GM12874 (cell line): ENCODE measurements around the gene S100A14.

ENCODE experiments used
- TF ChIP-seq, protein P1 (sequence below): IDR thresholded peaks from 2 replicates; pipeline ENCODE4 v1.5.1; 2011; ENCODE audit warnings: low read depth, mild to moderate bottlenecking, control low read depth, low read length, moderate library complexity; ENCODE audit not compliant: insufficient read depth

Gene S100A14

DNA sequence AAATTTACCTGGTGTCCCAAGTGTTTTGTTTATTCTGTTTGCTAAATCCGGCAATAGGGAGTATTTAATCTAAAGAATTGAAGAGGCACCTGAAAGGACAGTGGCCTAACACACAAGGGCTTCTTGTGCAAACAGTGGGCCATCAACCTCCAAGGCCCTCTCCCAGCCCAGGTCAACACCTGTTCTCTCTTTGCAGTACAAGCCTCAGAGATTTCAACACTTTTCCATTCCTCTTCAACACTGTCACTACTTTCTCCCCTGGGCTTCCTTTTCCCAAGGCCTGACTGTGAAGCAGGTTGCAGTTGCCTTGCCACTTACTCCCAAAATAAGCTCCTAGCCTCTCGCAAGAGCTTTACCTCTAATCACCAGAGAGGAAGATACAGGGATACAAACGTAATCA, 39.2 kb upstream of the S100A14 start:
- TF ChIP-seq, protein P1, sequence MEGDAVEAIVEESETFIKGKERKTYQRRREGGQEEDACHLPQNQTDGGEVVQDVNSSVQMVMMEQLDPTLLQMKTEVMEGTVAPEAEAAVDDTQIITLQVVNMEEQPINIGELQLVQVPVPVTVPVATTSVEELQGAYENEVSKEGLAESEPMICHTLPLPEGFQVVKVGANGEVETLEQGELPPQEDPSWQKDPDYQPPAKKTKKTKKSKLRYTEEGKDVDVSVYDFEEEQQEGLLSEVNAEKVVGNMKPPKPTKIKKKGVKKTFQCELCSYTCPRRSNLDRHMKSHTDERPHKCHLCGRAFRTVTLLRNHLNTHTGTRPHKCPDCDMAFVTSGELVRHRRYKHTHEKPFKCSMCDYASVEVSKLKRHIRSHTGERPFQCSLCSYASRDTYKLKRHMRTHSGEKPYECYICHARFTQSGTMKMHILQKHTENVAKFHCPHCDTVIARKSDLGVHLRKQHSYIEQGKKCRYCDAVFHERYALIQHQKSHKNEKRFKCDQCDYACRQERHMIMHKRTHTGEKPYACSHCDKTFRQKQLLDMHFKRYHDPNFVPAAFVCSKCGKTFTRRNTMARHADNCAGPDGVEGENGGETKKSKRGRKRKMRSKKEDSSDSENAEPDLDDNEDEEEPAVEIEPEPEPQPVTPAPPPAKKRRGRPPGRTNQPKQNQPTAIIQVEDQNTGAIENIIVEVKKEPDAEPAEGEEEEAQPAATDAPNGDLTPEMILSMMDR, result no peak

DNA sequence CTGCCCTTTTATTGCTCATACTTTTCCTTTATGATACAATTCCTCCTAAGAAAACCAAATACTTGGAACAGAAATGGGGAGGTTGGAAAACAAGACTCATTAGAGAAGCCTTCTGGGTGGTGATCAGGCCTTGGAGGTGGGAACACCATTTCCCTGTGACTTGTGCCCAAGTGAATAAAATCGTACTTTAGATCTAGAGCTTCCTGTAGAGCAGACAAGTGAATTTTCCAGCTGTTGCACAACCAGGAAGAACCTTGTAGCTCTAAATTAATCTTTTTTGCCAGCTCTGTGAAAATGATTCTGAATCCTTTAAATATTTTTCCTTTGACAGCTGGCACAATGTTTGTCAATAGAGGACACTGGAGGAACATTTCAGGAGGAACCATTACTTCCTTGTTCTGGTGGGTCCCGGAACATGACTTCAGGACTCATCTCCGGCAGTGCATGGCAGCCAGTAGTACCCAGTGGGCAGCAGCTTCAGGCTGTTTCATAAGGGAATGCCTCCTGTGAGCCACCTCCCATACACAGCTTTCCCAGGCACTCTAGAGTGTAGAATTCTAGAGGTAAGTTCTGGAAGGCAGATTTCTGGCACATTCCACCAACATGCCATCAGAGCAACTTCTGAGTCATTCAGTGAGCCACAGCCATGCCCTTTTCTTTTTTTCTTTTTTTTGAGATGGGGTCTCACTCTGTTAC, 36.8 kb upstream of the S100A14 start:
- TF ChIP-seq, protein P1, result no peak

DNA sequence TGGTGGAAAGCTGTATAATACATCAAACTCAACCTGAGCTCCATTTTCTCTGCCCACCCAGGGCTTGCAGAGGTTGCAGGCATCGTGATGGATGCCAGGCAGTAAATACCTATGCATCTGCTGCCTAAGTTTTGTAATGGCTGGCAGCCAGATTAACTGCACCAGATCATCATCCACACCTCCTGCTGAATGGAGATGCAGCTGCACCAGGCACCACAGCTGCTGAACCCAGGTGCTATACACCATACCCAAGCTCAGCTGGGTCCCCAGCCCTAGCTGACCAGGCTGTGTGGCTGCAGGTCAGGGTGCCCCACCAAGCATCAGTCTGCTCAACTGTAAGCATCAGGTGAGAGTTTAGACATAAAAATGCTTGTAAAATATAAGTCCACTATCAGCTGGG, 35.6 kb upstream of the S100A14 start:
- TF ChIP-seq, protein P1, result no peak

DNA sequence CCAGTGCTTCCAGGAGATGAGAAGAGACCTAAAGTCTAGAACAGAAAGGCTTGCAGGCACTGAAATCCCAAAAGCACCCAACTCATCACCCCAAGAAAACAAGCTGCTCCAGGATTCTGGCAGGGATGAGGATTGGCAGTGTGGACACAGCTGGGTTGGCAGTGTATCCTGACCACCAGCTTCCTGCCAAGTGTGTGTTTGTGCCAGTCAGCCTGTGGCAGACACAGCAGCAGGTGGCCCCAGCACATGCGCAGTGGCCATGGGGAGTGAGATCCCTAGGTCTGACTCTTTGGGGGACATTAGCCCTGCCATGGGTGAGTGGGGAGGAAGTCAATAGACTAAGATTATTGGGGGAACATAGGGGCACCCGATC, 33.7 kb upstream of the S100A14 start:
- TF ChIP-seq, protein P1, result no peak

DNA sequence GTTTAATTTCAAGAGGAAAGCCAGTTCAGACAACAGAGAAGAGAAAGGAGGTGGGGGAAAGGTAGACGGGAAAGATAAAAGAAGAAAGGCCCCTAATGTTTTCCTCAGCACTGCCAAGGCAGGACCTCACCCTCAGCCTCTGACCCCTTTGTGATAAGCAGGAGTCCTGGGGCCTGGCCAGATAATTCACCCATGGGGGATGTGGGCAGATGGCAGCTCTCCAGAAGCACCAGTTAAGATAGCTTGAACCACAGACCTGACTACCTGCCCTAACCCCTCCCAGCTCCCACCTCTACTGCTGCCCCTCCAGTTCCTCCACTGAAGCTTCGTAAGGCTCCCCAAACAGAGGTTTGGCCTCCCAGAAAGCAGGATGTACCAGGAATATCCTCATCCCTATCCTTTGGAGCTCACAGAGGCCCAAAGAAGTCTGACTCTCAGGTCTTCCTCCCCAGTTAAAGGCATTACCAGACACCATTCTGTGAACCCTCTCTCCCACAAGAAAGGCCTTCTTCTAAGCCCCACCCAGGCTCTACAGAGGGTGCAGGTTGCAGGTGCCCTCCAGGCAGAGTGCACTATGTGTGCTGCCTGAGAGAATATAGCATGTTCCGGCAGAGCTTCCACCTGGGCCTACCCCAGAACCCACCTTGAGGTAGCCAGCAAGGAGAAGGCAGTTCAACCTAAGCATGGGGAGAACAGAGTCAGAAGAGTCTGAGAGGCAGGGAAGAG, 33.2 kb upstream of the S100A14 start:
- TF ChIP-seq, protein P1, result no peak

DNA sequence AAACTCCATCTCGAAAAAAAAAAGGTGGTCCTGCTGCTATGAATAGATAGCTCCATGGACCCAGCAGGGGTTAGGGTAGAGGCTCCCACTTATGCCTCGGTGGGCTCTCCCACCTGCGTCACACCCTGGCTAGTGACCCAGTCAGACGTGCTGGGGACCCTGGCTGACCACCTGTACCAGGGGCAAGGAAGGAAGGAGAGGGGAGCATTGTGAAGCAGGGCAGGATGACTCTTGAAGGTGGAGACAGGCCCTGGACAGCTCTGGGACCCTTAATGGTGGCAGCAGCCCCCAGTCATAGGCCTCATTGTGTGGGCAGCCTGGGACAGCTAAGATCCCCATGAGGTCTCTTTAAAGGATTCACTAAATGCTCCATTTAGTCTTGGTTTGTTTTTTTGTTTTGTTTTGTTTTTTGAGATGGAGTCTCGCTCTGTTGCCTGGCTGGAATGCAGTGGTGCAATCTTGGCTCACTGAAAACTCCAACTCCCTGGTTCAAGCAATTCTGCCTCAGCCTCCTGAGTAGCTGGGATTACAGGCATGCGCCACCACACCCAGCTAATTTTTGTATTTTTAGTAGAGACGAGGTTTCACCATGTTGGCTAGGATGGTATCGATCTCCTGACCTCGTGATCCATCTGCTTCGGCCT, 32.0 kb upstream of the S100A14 start:
- TF ChIP-seq, protein P1, result no peak

DNA sequence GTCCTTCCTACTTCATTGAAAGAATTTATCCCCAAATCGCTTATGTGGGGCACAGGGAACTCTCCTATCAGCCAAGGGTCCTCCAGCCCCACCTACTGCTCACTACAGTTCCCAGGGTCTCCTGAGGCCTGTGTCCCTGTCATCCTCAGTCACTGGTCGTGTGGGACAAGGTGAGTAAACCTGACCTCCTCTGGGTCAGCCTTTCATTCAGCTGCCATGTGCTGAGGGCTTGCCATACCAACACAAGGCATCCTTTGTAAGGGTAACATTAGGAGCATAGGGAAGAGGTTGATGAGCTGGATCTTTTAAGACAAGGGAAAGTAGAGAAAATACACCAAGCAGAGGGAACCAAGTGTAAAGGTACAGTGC, 31.2 kb upstream of the S100A14 start:
- TF ChIP-seq, protein P1, result no peak
